ENCODE data around the gene DUSP23. TPM values are rescaled to one million over a fixed set of nuclear protein-coding genes. Genes with fewer than 3 reads are reported as not detected.

DUSP23 gene
- polyA plus RNA-seq (2013): 26.4 and 27.9 TPM in 2 replicates

DNA sequence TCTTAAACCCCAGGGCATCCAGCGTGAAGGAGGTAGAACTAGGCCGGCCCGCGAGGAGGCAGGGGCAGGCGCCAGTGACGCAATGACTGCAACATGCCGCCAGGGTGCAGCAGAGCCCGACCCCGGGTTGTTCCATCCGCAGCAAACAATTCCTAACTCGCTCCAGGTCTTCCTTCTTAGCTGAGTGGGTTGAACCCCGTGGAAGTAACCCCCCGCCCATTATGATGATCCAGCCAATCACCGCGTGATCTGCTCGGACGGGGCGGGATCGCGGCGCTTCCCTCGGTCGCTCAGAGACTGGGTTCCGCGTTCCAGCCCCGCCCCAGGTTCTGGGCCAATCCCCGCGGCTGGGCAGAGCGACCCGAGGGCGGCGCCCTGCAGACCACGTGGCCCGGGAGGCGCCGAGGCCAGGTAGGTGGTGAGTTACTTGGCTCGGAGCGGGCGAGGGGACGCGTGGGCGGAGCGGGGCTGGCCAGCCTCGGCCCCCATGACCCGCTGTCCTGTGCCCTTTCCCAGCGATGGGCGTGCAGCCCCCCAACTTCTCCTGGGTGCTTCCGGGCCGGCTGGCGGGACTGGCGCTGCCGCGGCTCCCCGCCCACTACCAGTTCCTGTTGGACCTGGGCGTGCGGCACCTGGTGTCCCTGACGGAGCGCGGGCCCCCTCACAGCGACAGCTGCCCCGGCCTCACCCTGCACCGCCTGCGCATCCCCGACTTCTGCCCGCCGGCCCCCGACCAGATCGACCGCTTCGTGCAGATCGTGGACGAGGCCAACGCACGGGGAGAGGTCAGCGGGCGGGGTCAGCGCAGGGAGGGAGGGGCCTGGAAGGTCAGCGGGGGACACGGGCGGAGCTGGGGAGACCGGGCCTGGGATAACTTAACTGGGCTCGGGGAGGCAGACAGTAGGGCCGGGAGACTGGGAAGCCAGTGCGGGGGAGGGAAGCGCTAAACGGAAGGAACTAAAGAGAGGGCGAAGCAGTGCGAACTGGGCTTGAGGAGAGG is at the start of gene DUSP23:
TSS of gene DUSP23 (plus strand) at position 380 of the 1,000 bp plus-strand sequence. CDS start at position 519, 139 bp downstream.
- Histone ChIP-seq H3K23ac (ENCODE audit: low read length) (no peak within 1 kb of the TSS), H3K36me3 (ENCODE audit: control insufficient read depth in 1 of 2, insufficient read depth in 2 of 2, low read length in 2 of 2) (peaks cover 0 to 3% of the 10 kb centered on the region in 2 experiments), H2BK120ac (ENCODE audit: insufficient read depth, low read length, poor library complexity) (no peak within 1 kb of the TSS), H3K27me3 (ENCODE audit: insufficient read depth, low read length) (no peaks in the 10 kb centered on the region), H2AK5ac (ENCODE audit: low read length) (no peak within 1 kb of the TSS), H4K91ac (ENCODE audit: low read depth, low read length) (peak within 1 kb of the TSS; percentile 59), H3K18ac (ENCODE audit: low read length) (peak within 1 kb of the TSS; percentile 32), H3K4ac (ENCODE audit: low read depth, low read length) (no peak within 1 kb of the TSS), H3K9me3 (ENCODE audit: insufficient read depth, low read depth, low read length) (no peaks in the 10 kb centered on the region), H4K12ac (ENCODE audit: low read depth, low read length) (peak within 1 kb of the TSS; percentile 64), H2BK12ac (ENCODE audit: low read length) (no peak within 1 kb of the TSS), H3K27ac (ENCODE audit: low read depth, low read length) (peak within 1 kb of the TSS; percentile 2), H2AFZ (ENCODE audit: insufficient read depth, low read length, poor library complexity) (peak within 1 kb of the TSS; percentile 24), H4K8ac (ENCODE audit: low read depth, low read length) (peak within 1 kb of the TSS; percentile 72), H3K4me1 (ENCODE audit: control insufficient read depth in 1 of 2, insufficient read depth in 2 of 2, low read length in 2 of 2) (peaks cover 5 to 17% of the 10 kb centered on the region in 2 experiments), H3K4me3 (ENCODE audit: low read depth, low read length) (peak within 1 kb of the TSS; percentile 78), H3K79me1 (ENCODE audit: low read length) (peaks cover 3% of the 10 kb centered on the region), H3K79me2 (ENCODE audit: control insufficient read depth, insufficient read depth, low read length, poor library complexity) (no peaks in the 10 kb centered on the region), H3K14ac (ENCODE audit: low read length) (peak within 1 kb of the TSS; percentile 3), H3K4me2 (ENCODE audit: low read length) (peak within 1 kb of the TSS; percentile 77), H2BK5ac (ENCODE audit: low read depth, low read length, poor library complexity) (no peak within 1 kb of the TSS), H3K9ac (ENCODE audit: low read length) (no peak within 1 kb of the TSS)
- WGBS (ENCODE audit: extremely low coverage, insufficient coverage, insufficient read length): no CpG with 5 or more reads among the region's 88 CpGs
- DNase-seq: peak; percentile 98 to 99

- 100% methylated on average over 1 of the region's 4 CpGs for WGBS (ENCODE audit: extremely low coverage, insufficient coverage, insufficient read length)
Observed at GRCh38 chr1:159737238-159737916, 43.4 kb upstream of the DUSP23 start.

DNA sequence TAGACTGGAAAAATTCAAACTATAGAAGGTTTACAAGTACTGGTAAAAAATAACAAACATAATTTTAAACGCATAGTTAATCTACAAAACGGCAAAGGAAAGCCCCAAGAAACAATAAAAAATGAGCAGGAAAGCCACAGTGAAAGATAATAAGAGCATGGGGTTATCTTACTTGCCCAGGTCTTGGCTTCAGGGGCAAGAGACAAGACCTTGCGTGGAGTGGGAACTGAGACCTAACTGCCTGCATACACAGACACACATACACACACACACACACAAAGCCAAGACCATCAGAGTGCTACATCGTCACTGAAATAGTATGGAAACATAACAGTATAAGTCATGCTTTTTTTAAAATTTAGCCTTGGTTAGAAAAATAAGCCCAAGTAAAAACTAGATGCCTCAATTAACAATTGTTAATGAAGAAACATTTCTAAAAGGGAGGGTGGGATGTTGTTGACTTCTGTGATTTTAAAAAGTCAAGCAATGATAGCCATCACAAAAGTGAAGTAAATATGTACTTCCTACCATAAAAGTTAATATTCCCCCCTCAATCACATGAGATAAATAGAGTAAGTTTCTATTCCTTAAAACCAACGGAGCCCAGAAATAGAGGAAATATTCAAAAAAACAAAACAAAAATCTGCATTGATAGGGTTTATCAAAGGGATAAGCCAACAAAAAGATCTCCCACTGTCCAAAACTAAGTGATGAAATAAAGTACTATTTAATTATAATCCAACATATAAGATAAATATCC is 36.9 kb upstream of the DUSP23 start:
- Histone ChIP-seq H3K23ac (ENCODE audit: low read length) (no peak overlapping the region), H3K4me3 (ENCODE audit: low read depth, low read length) (no peak overlapping the region), H3K27ac (ENCODE audit: low read depth, low read length) (no peak overlapping the region), H3K79me2 (ENCODE audit: control insufficient read depth, insufficient read depth, low read length, poor library complexity) (no peaks in the 10 kb centered on the region), H3K36me3 (ENCODE audit: control insufficient read depth in 1 of 2, insufficient read depth in 2 of 2, low read length in 2 of 2) (no peaks in the 10 kb centered on the region), H3K4me1 (ENCODE audit: control insufficient read depth in 1 of 2, insufficient read depth in 2 of 2, low read length in 2 of 2) (no peaks in the 10 kb centered on the region), H3K18ac (ENCODE audit: low read length) (no peak overlapping the region), H4K12ac (ENCODE audit: low read depth, low read length) (no peak overlapping the region), H3K9ac (ENCODE audit: low read length) (no peak overlapping the region), H3K14ac (ENCODE audit: low read length) (no peak overlapping the region), H3K4ac (ENCODE audit: low read depth, low read length) (no peak overlapping the region), H3K9me3 (ENCODE audit: insufficient read depth, low read depth, low read length) (no peaks in the 10 kb centered on the region), H2BK120ac (ENCODE audit: insufficient read depth, low read length, poor library complexity) (no peak overlapping the region), H2AFZ (ENCODE audit: insufficient read depth, low read length, poor library complexity) (no peak overlapping the region), H4K8ac (ENCODE audit: low read depth, low read length) (no peak overlapping the region), H2BK12ac (ENCODE audit: low read length) (no peak overlapping the region), H2AK5ac (ENCODE audit: low read length) (no peak overlapping the region), H3K27me3 (ENCODE audit: insufficient read depth, low read length) (no peaks in the 10 kb centered on the region), H4K91ac (ENCODE audit: low read depth, low read length) (no peak overlapping the region), H3K79me1 (ENCODE audit: low read length) (no peaks in the 10 kb centered on the region), H3K4me2 (ENCODE audit: low read length) (no peak overlapping the region), H2BK5ac (ENCODE audit: low read depth, low read length, poor library complexity) (no peak overlapping the region)
- no CpG with 5 or more reads among the region's 5 CpGs for WGBS (ENCODE audit: extremely low coverage, insufficient coverage, insufficient read length)
- no peak for DNase-seq

More at GRCh38 chr1:159737238-159737916, 43.4 kb upstream of the DUSP23 start:
- H4K12ac ChIP-seq (ENCODE audit: low read depth, low read length): no peak overlapping the region
- no peaks in the 10 kb centered on the region for H3K36me3 ChIP-seq (ENCODE audit: control insufficient read depth in 1 of 2, insufficient read depth in 2 of 2, low read length in 2 of 2)
- no peak overlapping the region for H3K9ac ChIP-seq (ENCODE audit: low read length)
- no peak overlapping the region for H4K91ac ChIP-seq (ENCODE audit: low read depth, low read length)
- no peak overlapping the region for H3K18ac ChIP-seq (ENCODE audit: low read length)
- H3K4ac ChIP-seq (ENCODE audit: low read depth, low read length): no peak overlapping the region
- no peak overlapping the region for H3K27ac ChIP-seq (ENCODE audit: low read depth, low read length)
- H3K23ac ChIP-seq (ENCODE audit: low read length): no peak overlapping the region
- no peak overlapping the region for H3K4me2 ChIP-seq (ENCODE audit: low read length)
- no peaks in the 10 kb centered on the region for H3K79me1 ChIP-seq (ENCODE audit: low read length)
- no peak for DNase-seq
- no peak overlapping the region for H2BK5ac ChIP-seq (ENCODE audit: low read depth, low read length, poor library complexity)
- H3K4me1 ChIP-seq (ENCODE audit: control insufficient read depth in 1 of 2, insufficient read depth in 2 of 2, low read length in 2 of 2): no peaks in the 10 kb centered on the region
- H2AK5ac ChIP-seq (ENCODE audit: low read length): no peak overlapping the region
- H2AFZ ChIP-seq (ENCODE audit: insufficient read depth, low read length, poor library complexity): no peak overlapping the region
- H3K79me2 ChIP-seq (ENCODE audit: control insufficient read depth, insufficient read depth, low read length, poor library complexity): no peaks in the 10 kb centered on the region
- no peak overlapping the region for H3K14ac ChIP-seq (ENCODE audit: low read length)
- H3K9me3 ChIP-seq (ENCODE audit: insufficient read depth, low read depth, low read length): no peaks in the 10 kb centered on the region
- H3K4me3 ChIP-seq (ENCODE audit: low read depth, low read length): no peak overlapping the region
- no peak overlapping the region for H2BK120ac ChIP-seq (ENCODE audit: insufficient read depth, low read length, poor library complexity)
- H4K8ac ChIP-seq (ENCODE audit: low read depth, low read length): no peak overlapping the region
- no peak overlapping the region for H2BK12ac ChIP-seq (ENCODE audit: low read length)
- H3K27me3 ChIP-seq (ENCODE audit: insufficient read depth, low read length): no peaks in the 10 kb centered on the region

GRCh38 chr1:159746666-159747065 is 34.1 kb upstream of the DUSP23 start:
- Histone ChIP-seq H2BK120ac (ENCODE audit: insufficient read depth, low read length, poor library complexity) (no peak overlapping the region), H3K9ac (ENCODE audit: low read length) (no peak overlapping the region), H3K27me3 (ENCODE audit: insufficient read depth, low read length) (no peaks in the 10 kb centered on the region), H2AK5ac (ENCODE audit: low read length) (no peak overlapping the region), H2BK5ac (ENCODE audit: low read depth, low read length, poor library complexity) (no peak overlapping the region), H2AFZ (ENCODE audit: insufficient read depth, low read length, poor library complexity) (no peak overlapping the region), H3K9me3 (ENCODE audit: insufficient read depth, low read depth, low read length) (no peaks in the 10 kb centered on the region), H3K36me3 (ENCODE audit: control insufficient read depth in 1 of 2, insufficient read depth in 2 of 2, low read length in 2 of 2) (no peaks in the 10 kb centered on the region), H3K4me3 (ENCODE audit: low read depth, low read length) (no peak overlapping the region), H3K79me1 (ENCODE audit: low read length) (no peaks in the 10 kb centered on the region), H3K4me2 (ENCODE audit: low read length) (no peak overlapping the region), H3K4me1 (ENCODE audit: control insufficient read depth in 1 of 2, insufficient read depth in 2 of 2, low read length in 2 of 2) (no peaks in the 10 kb centered on the region), H3K23ac (ENCODE audit: low read length) (no peak overlapping the region), H3K18ac (ENCODE audit: low read length) (no peak overlapping the region), H2BK12ac (ENCODE audit: low read length) (no peak overlapping the region), H3K27ac (ENCODE audit: low read depth, low read length) (no peak overlapping the region), H4K12ac (ENCODE audit: low read depth, low read length) (no peak overlapping the region), H3K14ac (ENCODE audit: low read length) (no peak overlapping the region), H4K8ac (ENCODE audit: low read depth, low read length) (no peak overlapping the region), H3K79me2 (ENCODE audit: control insufficient read depth, insufficient read depth, low read length, poor library complexity) (no peaks in the 10 kb centered on the region), H4K91ac (ENCODE audit: low read depth, low read length) (no peak overlapping the region), H3K4ac (ENCODE audit: low read depth, low read length) (no peak overlapping the region)
- no peak for DNase-seq
- no CpG with 5 or more reads among the region's 3 CpGs for WGBS (ENCODE audit: extremely low coverage, insufficient coverage, insufficient read length)
